Stimulated activated CD4-positive, alpha-beta T cell treated with anti-CD3 and anti-CD28 coated beads, Interleukin-1b, Interleukin-23, amount 100 ng/mL, for 24 hours (primary cell): Measurements from ENCODE around the gene TGM5.
"Not testable (repeated sequence)": the region's sequence is repeated elsewhere in the genome, so short reads cannot be mapped to it uniquely, and the experiment has no call there.

Experiments
- DNase-seq, 4 experiments: peaks; one replicate each; pipeline ENCODE4 v3.0.0-alpha.2; 2020; ENCODE audit warnings: low read depth in 4 of 4, low spot score in 1 of 4

TGM5 gene

GRCh38 chr15:43246261-43246774 is 20.4 kb downstream of the TGM5 start:
- no peak for DNase-seq

DNA sequence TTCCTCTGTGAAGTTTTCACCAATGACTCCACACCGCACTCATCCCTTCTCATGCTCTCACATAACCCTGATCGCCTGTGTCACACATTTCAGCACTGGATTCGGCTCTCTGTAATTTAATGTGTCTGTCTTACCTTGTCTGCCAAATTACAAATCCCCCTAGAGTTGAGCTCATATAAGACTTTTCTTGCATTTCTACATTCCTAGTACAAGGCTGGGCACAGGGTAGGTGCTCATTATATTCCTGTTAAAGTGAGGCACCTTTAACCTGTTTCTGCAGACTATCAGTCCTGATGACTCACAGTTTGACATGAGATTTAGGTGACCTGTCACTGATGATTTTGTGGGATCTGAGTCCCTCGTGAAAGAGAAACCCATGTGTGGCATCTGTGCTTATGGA is 22.6 kb downstream of the TGM5 start:
- no peak for DNase-seq

- no peak for DNase-seq
Measured at GRCh38 chr15:43243020-43243645, 23.6 kb downstream of the TGM5 start.

DNA sequence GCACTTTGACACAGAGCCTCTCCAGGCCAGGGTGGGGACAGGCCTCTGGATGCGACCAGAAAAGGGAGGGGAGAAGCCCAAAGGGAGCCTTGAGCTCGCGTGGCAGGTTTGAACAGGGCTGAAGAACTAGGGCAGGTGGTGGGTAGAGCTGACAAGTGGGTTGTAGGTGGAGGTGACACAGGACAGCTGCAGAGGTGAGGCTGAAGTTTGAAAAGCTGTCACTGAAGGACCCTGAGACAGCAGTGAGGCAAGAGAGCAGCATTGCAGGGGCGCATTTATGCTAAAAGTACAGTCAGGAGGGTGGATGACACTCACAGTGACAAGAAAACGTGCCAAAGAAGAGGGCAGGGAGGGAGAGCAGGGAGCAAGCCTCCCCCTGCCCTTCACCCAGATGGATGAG is 24.1 kb downstream of the TGM5 start:
- no peak for DNase-seq

DNA sequence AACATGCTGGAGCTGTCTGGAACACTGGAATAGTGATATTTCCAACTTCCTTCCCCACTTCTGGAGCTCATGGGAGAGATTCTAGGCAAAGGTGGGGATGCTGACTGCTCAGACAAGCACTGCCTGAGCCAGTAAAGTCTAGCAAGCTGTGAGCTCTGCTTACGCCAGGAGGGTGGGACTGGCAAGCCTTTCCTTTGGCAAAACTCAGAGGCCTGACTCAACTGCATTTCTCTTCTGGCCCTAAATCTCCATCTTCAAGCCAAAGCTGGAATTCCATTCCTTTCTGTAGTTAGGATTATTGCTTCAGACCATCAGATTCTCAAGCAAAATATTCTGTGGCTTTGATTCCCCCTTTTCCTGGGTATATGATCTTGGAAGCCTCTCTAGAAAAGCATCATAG is 25.6 kb downstream of the TGM5 start:
- no peak for DNase-seq

DNA sequence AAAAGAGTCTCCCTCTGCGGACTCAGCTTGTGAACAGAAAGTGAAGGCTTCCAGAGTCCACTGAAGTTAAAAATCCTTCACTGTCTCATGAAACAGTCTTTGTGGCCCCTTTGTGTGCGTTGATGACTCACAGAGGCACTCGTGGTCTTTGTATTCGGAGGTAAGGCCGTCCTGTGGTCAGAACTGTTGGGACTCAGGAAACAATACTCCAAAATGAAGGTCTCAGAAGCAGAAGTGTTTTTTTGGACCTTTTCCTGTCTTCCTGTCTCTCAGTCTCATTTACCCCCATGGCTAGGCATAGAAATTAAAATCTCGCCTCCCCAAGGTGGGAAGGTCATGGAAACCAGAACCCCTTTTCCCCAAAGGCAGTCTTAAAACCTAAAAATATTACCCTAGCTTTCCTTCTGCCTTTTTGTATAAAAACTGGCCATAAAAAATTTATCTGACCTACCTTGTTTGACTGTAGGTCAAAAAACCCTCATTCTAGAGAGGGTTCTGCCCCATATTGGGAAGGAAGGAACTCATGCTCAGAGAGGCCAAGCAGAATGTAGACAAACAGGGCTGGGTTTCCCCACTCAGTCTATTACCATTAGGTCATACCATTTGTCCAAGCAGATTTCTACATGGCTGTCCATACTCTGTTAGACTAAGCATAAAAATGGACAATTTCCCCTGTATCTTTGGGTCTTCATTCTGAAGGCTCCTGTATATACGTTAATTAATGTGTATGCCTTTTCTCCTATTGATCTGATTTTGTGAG is 26.8 kb downstream of the TGM5 start:
- no peak for DNase-seq

DNA sequence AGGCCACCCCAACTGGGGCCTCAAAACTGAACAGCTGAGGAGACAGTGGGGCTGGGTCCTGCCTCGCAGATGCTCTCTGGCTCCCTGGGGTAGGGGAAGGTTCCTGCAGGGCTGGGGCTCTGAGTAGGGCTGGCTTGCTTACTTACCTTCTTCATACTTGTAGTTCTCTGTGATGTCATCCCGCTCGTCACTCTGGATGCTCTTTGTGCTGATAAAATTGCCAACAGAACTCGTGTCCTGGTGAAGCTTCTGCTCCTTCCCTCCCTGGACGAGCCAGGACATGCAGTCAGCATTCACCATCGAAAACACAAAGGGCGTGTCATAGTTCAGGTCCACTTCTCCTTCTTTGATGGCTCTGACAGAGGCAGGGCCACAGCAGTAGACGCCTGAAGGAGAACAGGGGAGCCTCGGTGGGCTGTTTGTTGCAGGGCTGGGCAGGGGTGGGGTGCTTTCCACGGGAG is 28.0 kb downstream of the TGM5 start:
- no peak for DNase-seq

GRCh38 chr15:43237842-43238470 is 28.8 kb downstream of the TGM5 start:
- no peak for DNase-seq

DNA sequence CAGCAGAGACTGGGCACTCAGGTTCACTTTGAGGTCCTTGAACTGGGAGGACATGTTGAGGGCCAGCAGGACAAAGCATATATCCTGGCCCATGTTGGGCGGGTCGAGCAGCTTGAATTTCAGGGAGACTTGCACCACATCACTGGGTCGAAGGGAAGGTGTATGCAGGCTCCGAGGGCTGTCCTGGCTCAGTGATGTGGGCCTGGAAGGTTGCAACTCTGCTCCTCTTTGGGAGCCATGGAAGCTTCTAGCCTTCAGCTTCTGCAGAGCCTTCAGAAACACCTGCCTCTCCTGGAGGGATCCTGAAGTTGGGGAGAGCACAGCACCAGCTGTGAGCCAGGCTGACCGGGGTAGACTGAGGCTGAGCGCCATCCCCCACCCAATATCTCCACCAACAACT is 31.2 kb downstream of the TGM5 start:
- DNase-seq: no peak

GRCh38 chr15:43232289-43232874 is 34.3 kb downstream of the TGM5 start:
- DNase-seq: no peak

DNA sequence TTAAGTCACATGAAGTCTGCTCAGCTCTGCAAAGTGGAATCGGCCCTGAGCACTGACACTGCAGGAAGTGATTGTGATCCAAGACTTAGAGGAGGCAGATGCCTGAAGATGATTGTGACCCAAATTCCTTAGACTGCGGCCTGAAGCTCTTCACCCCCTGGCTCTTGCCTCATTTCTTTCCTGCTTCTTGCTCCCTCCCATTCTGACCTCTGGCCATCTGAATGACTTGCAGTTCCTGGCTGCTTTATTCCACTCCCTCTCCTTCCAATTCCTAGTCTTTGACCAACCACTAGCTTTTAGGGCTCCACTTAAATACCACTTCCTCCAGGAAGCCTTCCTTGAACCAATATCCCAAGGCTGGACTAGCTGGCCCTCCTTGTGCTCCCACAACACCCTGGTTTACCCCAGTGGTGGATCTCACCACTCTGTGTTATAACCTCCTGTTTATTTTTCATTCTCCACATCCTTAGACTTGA is 36.0 kb downstream of the TGM5 start:
- DNase-seq: no peak

GRCh38 chr15:43229977-43230376 is 36.8 kb downstream of the TGM5 start:
- no peak for DNase-seq

DNA sequence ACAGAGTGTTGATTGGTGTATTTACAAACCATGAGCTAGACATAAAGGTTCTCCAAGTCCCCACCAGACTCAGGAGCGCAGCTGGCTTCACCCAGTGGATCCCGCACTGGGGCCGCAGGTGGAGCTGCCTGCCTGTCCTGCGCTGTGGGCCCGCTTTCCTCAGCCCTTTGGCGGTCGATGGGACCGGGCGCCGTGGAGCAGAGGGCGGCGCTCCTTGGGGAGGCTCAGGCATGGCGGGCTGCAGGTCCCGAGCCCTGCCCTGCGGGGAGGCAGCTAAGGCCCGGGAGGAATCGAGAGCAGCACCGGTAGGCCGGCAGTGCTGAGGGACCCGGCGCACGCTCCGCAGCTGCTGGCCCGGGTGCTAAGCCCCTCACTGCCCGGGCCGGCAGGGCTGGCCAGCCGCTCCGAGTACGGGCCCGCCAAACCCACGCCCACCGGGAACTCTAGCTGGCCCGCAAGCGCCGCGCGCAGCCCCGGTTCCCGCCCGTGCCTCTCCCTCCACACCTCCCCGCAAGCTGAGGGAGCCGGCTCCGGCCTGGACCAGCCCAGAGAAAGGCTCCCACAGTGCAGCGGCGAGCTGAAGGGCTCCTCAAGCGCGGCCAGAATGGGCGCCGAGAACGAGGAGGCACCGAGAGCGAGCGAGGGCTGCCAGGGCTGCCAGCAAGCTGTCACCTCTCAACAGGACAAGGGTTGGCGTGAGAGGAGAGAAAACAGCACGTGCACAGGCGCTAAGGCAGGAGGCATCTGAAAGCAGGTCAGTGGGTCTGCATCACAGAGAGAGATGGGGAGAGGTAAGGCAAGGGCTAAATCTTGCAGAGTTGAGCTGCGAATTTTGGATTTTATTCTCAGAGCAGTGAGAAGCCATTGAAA is 40.1 kb downstream of the TGM5 start:
- DNase-seq: no peak

- not testable (repeated sequence) for DNase-seq
Measured at GRCh38 chr15:43225950-43226255, 40.8 kb downstream of the TGM5 start.

GRCh38 chr15:43225201-43225949 is 41.4 kb downstream of the TGM5 start:
- peak in 3 of 4 experiments; percentile 12 to 25 (median 15) for DNase-seq

GRCh38 chr15:43221422-43221821 is 45.3 kb downstream of the TGM5 start:
- no peak for DNase-seq

DNA sequence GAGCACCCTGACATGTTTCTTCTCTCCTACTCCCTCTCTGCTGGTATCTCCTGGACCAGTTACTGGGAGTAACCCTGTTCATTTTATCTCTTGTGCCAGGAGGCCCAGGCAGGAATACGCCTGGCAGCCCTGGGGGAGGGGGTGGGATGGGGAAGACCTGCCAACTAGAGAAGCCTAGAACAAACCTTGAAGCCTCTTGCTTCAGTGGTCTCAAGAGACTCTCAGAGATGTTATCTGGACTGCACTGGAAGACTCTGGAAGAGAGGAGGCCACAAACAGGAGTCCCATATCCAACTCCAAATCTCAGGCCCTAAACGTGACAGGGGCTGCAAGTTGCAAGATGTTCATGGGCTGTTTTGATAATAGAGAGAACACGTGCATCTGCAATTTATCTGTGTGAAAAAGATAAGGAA is 45.7 kb downstream of the TGM5 start, which contains the start of gene EPB42:
EPB42 (minus strand) TSS at position 28 of the 413 bp plus-strand sequence. CDS start 193 bp downstream, outside the sequence.
- DNase-seq: no peak

- DNase-seq: no peak
Measured at GRCh38 chr15:43219929-43220928, 46.5 kb downstream of the TGM5 start.
